Mesendoderm (in vitro differentiated cells): Measurements from ENCODE around the gene LRRC27.
"Not testable (repeated sequence)": the region's sequence is repeated elsewhere in the genome, so short reads cannot be mapped to it uniquely, and the experiment has no call there.

Experiments
- DNase-seq: peaks from one replicate; pipeline ENCODE4 v3.0.0; 2013
- H2AK5ac ChIP-seq: 2 replicates; pipeline ENCODE4 v1.6.1; 2013; ENCODE audit warnings: low read length, inconsistent platforms
- H2BK120ac ChIP-seq: 2 replicates; pipeline ENCODE4 v1.6.1; 2013; ENCODE audit warnings: low read depth, mild to moderate bottlenecking, low read length, moderate library complexity, mixed read lengths
- H2BK15ac ChIP-seq: replicated peaks from 2 replicates; pipeline ENCODE4 v1.6.1; 2013; ENCODE audit warnings: low read depth, mild to moderate bottlenecking, moderate library complexity
- H2BK5ac ChIP-seq: 2 replicates; pipeline ENCODE4 v1.6.1; 2013; ENCODE audit warnings: low read length, inconsistent platforms
- H3K18ac ChIP-seq: 2 replicates; pipeline ENCODE4 v1.6.1; 2013; ENCODE audit warnings: mild to moderate bottlenecking, low read length, mixed read lengths
- H3K23ac ChIP-seq: one replicate; pipeline ENCODE4 v1.6.1; 2013; ENCODE audit warnings: low read length
- H3K27ac ChIP-seq: 2 replicates; pipeline ENCODE4 v1.5.1; 2013; ENCODE audit warnings: low read depth, mild to moderate bottlenecking, inconsistent platforms, low read length, moderate library complexity
- H3K27me3 ChIP-seq: 2 replicates; pipeline ENCODE4 v1.6.1; 2013; ENCODE audit warnings: low read length, control low read depth, mild to moderate bottlenecking, inconsistent platforms; ENCODE audit not compliant: insufficient read depth, poor library complexity
- H3K36me3 ChIP-seq: 2 replicates; pipeline ENCODE4 v1.6.1; 2013; ENCODE audit warnings: low read length, inconsistent platforms; ENCODE audit not compliant: control insufficient read depth, insufficient read depth
- H3K4ac ChIP-seq: one replicate; pipeline ENCODE4 v1.6.1; 2013; ENCODE audit warnings: low read depth, mild to moderate bottlenecking, low read length, moderate library complexity
- H3K4me1 ChIP-seq: 2 replicates; pipeline ENCODE4 v1.6.1; 2013; ENCODE audit warnings: low read depth, low read length, inconsistent platforms; ENCODE audit not compliant: control insufficient read depth
- H3K4me2 ChIP-seq: 2 replicates; pipeline ENCODE4 v1.6.1; 2013; ENCODE audit warnings: low read length
- H3K4me3 ChIP-seq: 2 replicates; pipeline ENCODE4 v1.5.1; 2013; ENCODE audit warnings: mild to moderate bottlenecking, low read length
- H3K56ac ChIP-seq: one replicate; pipeline ENCODE4 v1.6.1; 2013; ENCODE audit warnings: low read length
- H3K79me1 ChIP-seq: 2 replicates; pipeline ENCODE4 v1.6.1; 2013; ENCODE audit warnings: low read length, inconsistent platforms
- H3K79me2 ChIP-seq: 2 replicates; pipeline ENCODE4 v1.6.1; 2013; ENCODE audit warnings: mild to moderate bottlenecking, low read length; ENCODE audit not compliant: control insufficient read depth, insufficient read depth
- H3K9ac ChIP-seq: 2 replicates; pipeline ENCODE4 v1.6.1; 2013; ENCODE audit warnings: low read length, inconsistent platforms
- H4K5ac ChIP-seq: one replicate; pipeline ENCODE4 v1.6.1; 2013; ENCODE audit warnings: low read length
- H4K8ac ChIP-seq: one replicate; pipeline ENCODE4 v1.6.1; 2013; ENCODE audit warnings: low read depth, mild to moderate bottlenecking, control low read depth, low read length, moderate library complexity
- WGBS: extraction: QIAGEN DNeasy Blood & Tissue Kit; methylation state at CpG from one replicate; pipeline ENCODE4 v1.1.7; 2013; ENCODE audit warnings: low lambda C conversion rate, missing lambda C conversion rate; ENCODE audit not compliant: insufficient coverage; ENCODE audit errors: extremely low coverage; 5-methylcytosine and 5-hydroxymethylcytosine counted together

The LRRC27 gene

GRCh38 chr10:132313865-132314264 is 18.1 kb upstream of the LRRC27 start:
- Histone ChIP-seq H3K4ac (no peak overlapping the region), H2AK5ac (no peak overlapping the region), H3K23ac (no peak overlapping the region), H3K4me3 (no peak overlapping the region), H2BK15ac (no peak overlapping the region), H3K56ac (no peak overlapping the region), H3K27me3 (peaks cover 8% of the 10 kb centered on the region), H3K18ac (no peak overlapping the region), H3K9ac (no peak overlapping the region), H4K5ac (no peak overlapping the region), H3K27ac (no peak overlapping the region), H2BK120ac (no peak overlapping the region), H3K4me1 (no peaks in the 10 kb centered on the region), H2BK5ac (no peak overlapping the region), H4K8ac (no peak overlapping the region), H3K4me2 (no peak overlapping the region), H3K79me1 (no peaks in the 10 kb centered on the region), H3K79me2 (no peaks in the 10 kb centered on the region), H3K36me3 (no peaks in the 10 kb centered on the region)
- DNase-seq: no peak
- no CpG with 5 or more reads among the region's 6 CpGs for WGBS

- Histone ChIP-seq H3K4ac (no peak overlapping the region), H3K79me2 (no peaks in the 10 kb centered on the region), H4K8ac (no peak overlapping the region), H4K5ac (no peak overlapping the region), H3K4me3 (no peak overlapping the region), H3K9ac (no peak overlapping the region), H3K18ac (no peak overlapping the region), H3K27me3 (peaks cover 4% of the 10 kb centered on the region), H3K36me3 (no peaks in the 10 kb centered on the region), H3K27ac (no peak overlapping the region), H3K23ac (no peak overlapping the region), H2BK120ac (no peak overlapping the region), H2AK5ac (no peak overlapping the region), H3K4me2 (no peak overlapping the region), H3K79me1 (no peaks in the 10 kb centered on the region), H2BK15ac (no peak overlapping the region), H2BK5ac (no peak overlapping the region), H3K4me1 (no peaks in the 10 kb centered on the region), H3K56ac (no peak overlapping the region)
- no peak for DNase-seq
- no CpG with 5 or more reads among the region's 4 CpGs for WGBS
Observed at GRCh38 chr10:132314336-132314735, 17.7 kb upstream of the LRRC27 start.

GRCh38 chr10:132314881-132315280 is 17.1 kb upstream of the LRRC27 start:
- H3K18ac ChIP-seq, DNase-seq, H3K4ac ChIP-seq, H3K36me3 ChIP-seq, H2BK120ac ChIP-seq, H2BK15ac ChIP-seq, H3K9ac ChIP-seq, H4K5ac ChIP-seq, H3K27me3 ChIP-seq, H3K23ac ChIP-seq, H3K4me2 ChIP-seq, H3K79me1 ChIP-seq, H3K79me2 ChIP-seq, H3K4me3 ChIP-seq, H3K56ac ChIP-seq, H2BK5ac ChIP-seq, H4K8ac ChIP-seq, H3K4me1 ChIP-seq, H2AK5ac ChIP-seq, H3K27ac ChIP-seq: not testable (repeated sequence)
- no CpG with 5 or more reads among the region's 8 CpGs for WGBS

DNA sequence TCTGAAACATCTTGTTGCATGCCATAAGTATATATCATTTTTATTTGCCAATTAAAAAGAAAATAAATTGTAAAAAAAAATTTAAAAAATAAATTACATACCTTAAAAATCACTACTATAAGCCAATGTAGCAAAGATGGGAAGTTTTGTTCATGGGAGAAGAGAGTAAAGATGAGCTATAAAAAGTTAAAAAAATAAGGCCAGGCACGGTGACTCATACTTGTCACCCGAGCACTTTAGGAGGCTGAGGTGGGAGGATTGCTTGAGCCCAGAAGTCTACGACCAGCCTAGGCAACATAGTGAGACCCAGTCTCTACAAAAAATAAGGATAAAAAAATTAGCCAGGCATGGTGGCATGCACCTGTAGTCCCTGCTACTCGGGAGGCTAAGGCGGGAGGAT is 15.9 kb upstream of the LRRC27 start:
- Histone ChIP-seq H3K9ac (no peak overlapping the region), H4K8ac (no peak overlapping the region), H3K36me3 (no peaks in the 10 kb centered on the region), H2BK120ac (no peak overlapping the region), H3K27me3 (no peaks in the 10 kb centered on the region), H3K56ac (no peak overlapping the region), H4K5ac (no peak overlapping the region), H2AK5ac (no peak overlapping the region), H3K4me1 (no peaks in the 10 kb centered on the region), H3K27ac (no peak overlapping the region), H3K4me3 (no peak overlapping the region), H3K18ac (no peak overlapping the region), H2BK5ac (no peak overlapping the region), H3K23ac (no peak overlapping the region), H3K79me2 (no peaks in the 10 kb centered on the region), H2BK15ac (no peak overlapping the region), H3K4ac (no peak overlapping the region), H3K4me2 (no peak overlapping the region), H3K79me1 (no peaks in the 10 kb centered on the region)
- DNase-seq: no peak
- WGBS: no CpG with 5 or more reads among the region's 5 CpGs

GRCh38 chr10:132317477-132317876 is 14.5 kb upstream of the LRRC27 start:
- not testable (repeated sequence) for H3K79me2 ChIP-seq, H3K4me3 ChIP-seq, H2BK15ac ChIP-seq, H3K4me1 ChIP-seq, H3K56ac ChIP-seq, H3K36me3 ChIP-seq, H2BK5ac ChIP-seq, H3K4ac ChIP-seq, H3K27me3 ChIP-seq, H3K27ac ChIP-seq, H4K5ac ChIP-seq, H3K79me1 ChIP-seq, H3K9ac ChIP-seq, H2AK5ac ChIP-seq, H3K18ac ChIP-seq, H3K4me2 ChIP-seq, H2BK120ac ChIP-seq, DNase-seq, H4K8ac ChIP-seq, H3K23ac ChIP-seq
- WGBS: no CpG with 5 or more reads among the region's 6 CpGs

GRCh38 chr10:132319853-132320653 is 11.9 kb upstream of the LRRC27 start:
- Histone ChIP-seq H4K5ac (no peak overlapping the region), H3K4ac (no peak overlapping the region), H3K4me3 (no peak overlapping the region), H3K4me2 (no peak overlapping the region), H2BK5ac (no peak overlapping the region), H3K27me3 (no peaks in the 10 kb centered on the region), H3K9ac (no peak overlapping the region), H3K27ac (no peak overlapping the region), H2BK15ac (no peak overlapping the region), H3K23ac (no peak overlapping the region), H3K4me1 (no peaks in the 10 kb centered on the region), H3K18ac (no peak overlapping the region), H3K36me3 (no peaks in the 10 kb centered on the region), H3K79me2 (no peaks in the 10 kb centered on the region), H3K79me1 (no peaks in the 10 kb centered on the region), H3K56ac (no peak overlapping the region), H2BK120ac (no peak overlapping the region), H4K8ac (no peak overlapping the region), H2AK5ac (no peak overlapping the region)
- no peak for DNase-seq
- WGBS: no CpG with 5 or more reads among the region's 15 CpGs
